Hematopoietic multipotent progenitor cell treated with erythropoietin and hydrocortisone succinate and interleukin-3 and kit ligand, for 8 days (in vitro differentiated cells): ENCODE measurements around the gene MOAP1.
"Not testable (repeated sequence)": the region's sequence is repeated elsewhere in the genome, so short reads cannot be mapped to it uniquely, and the experiment has no call there.

Experiments used
- DNase-seq: peaks from one replicate; pipeline ENCODE4 v3.0.0-alpha.2; 2015

Gene MOAP1

DNA sequence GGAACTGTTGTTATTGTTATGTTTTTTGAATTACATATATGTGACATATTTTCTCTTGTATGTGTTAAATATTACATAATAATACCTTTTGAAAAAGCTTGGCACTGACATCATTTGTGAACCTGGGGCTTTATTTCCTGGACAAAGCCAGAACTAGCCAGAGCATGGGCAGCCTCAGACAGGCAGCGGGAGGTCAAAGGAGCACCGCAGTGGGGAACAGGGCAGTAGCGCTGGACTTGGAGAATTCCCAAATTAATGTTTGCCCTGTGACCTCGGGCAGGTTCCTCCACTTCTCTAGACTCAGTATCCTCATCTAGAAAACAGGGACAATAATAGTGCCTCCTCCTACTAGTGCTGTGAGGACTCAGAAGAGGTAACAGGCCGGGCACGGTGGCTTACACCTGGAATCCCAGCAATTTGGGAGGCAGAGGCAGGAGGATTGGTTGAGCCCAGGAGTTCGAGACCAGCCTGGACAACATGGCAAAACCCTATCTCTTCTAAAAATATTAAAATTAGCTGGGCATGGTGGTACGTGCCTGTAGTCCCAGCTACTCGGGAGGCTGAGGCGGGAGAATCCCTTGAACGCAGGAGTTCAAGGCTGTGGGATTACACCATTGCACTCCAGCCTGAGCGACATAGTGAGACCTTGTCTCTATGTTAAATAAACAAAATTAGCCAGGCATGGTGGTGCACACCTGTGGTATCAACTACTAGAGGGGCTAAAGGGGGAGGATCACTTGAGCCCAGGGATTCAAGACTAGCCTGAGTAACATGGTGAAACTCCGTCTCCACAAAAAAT is 41.6 kb downstream of the MOAP1 start:
- no peak for DNase-seq

DNA sequence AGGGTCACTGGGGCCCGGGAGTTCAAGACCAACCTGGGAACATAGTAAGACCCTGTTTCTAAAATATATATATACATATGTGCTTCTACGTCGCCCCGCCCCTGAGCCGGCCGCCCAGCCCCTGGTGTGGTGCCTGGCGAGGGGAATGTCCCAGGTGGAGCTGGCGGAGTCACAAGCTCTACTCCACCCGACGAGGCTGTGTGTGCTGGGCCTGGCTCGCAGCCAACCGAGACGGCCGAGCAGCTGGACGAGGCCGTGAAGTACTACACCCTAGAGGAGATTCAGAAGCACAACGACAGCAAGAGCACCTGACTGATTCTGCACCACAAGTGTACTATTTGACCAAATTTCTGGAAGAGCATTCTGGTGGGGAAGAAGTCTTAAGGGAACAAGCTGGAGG is 46.8 kb downstream of the MOAP1 start:
- DNase-seq, result peak; percentile 42

GRCh38 chr14:93136508-93136907 is 48.2 kb downstream of the MOAP1 start:
- DNase-seq, result not testable (repeated sequence)

DNA sequence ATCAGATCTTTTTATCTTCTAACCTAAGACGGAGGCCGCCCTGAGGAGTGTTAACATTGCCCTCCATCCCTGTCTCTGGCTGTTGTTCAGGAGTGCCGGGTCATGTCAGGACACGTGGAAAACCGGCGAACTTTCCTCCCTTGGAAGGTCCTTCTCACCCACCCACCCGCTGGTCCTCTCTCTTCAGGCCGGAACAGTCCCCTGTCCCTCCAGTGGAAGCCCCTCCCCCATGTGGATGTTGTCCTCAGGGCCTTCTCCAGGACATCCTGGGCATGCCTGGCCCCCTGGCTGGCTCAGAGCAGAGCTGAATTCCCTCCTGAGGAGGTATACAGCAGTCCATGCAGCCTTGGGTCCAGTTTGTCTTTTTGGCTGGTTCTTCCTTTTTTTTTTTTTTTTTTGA is 48.7 kb downstream of the MOAP1 start:
- no peak for DNase-seq

GRCh38 chr14:93135399-93135798 is 49.3 kb downstream of the MOAP1 start:
- DNase-seq, result no peak

DNA sequence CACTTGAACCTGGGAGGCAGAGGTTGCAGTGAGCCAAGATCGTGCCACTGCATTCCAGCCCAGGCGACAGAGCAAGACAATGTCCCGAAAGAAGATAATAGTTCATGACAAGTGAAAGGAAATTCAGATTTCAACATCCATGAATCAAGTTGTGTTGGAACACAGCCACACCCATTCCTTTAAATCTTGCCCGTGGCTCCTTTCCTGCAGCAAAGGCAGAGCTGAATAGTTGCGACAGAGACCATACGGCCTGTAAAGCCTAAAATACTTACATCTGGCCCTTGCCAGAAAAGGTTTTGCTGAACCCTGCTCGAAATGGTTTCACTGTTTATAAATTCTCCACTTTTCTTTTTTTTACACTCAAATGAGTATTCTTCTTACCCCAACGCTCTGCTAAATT is 51.2 kb downstream of the MOAP1 start:
- no peak for DNase-seq

DNA sequence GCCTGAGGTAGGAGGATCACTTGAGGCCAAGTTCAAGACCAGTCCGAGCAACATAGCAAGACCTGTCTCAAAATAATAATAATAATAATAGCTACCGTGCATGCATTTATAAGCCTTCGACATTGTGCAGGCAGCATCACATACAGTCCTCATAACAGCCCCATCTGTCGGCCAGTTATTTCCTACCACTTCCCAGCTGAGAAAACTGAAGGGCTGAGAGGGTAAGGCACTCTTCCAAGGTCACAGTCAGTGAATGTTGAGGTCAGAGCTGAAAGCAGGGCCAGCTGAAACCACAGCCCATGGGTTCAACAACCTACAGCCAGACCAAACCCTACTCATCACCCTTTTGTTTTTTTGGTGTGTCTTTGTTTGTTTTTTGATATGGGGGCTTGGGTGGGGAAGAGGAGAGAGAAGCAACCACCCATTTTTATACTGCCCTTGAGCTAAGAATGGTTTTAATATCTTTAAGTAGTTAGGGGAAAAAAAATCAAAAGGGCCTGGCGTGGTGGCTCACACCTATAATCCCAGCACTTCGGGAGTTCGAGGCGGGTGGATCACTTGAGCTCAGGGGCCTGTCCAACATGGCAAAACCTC is 52.1 kb downstream of the MOAP1 start:
- peak; percentile 68 for DNase-seq
